MCF 10A (cell line): ENCODE data around the gene PGC. TPM values are rescaled to one million over a fixed set of nuclear protein-coding genes. Genes with fewer than 3 reads are reported as not detected.
A peak's percentile ranks its signal among the peaks of the same experiment; 100 is the strongest.

Experiments
- BruUV-seq: library from RNA; stranded (reverse); fragments of 400-500 nt; replicated peaks from 2 replicates; lab custom pipeline; 2021; lab: Mats Ljungman, UMichigan
- CTCF ChIA-PET: fragments of 300-600 bp; sonication (Branson Sonifier 250); formaldehyde crosslinking; extraction: SDS; loops from one replicate; lab custom pipeline; 2021; ENCODE audit warnings: antibody characterized with exemption, inconsistent platforms; lab: Yijun Ruan, JAX
- POLR2A ChIA-PET: fragments of 300-600, 350-650 bp; sonication (Branson Sonifier 250); formaldehyde crosslinking; extraction: SDS; loops from one replicate; lab custom pipeline; 2020; ENCODE audit warnings: antibody characterized with exemption, inconsistent platforms; lab: Yijun Ruan, JAX
- DNase-seq: peaks from one replicate; pipeline ENCODE4 v3.0.0-alpha.2; 2018; ENCODE audit not compliant: unreplicated experiment
- H3K27ac Mint-ChIP-seq: one replicate; pipeline ENCODE4 v1.8.0; 2022; ENCODE audit warnings: mild to moderate bottlenecking, low read depth, mixed read lengths; ENCODE audit not compliant: unreplicated experiment
- H3K27me3 Mint-ChIP-seq: one replicate; pipeline ENCODE4 v1.8.0; 2022; ENCODE audit warnings: mixed read lengths; ENCODE audit not compliant: insufficient read depth, unreplicated experiment
- H3K36me3 Mint-ChIP-seq: one replicate; pipeline ENCODE4 v1.8.0; 2022; ENCODE audit warnings: mild to moderate bottlenecking, moderate library complexity, mixed read lengths; ENCODE audit not compliant: insufficient read depth, unreplicated experiment
- H3K4me1 Mint-ChIP-seq: one replicate; pipeline ENCODE4 v1.8.0; 2022; ENCODE audit warnings: mixed read lengths; ENCODE audit not compliant: insufficient read depth, unreplicated experiment
- H3K4me3 Mint-ChIP-seq: one replicate; pipeline ENCODE4 v1.8.0; 2022; ENCODE audit warnings: mild to moderate bottlenecking, moderate library complexity, mixed read lengths; ENCODE audit not compliant: unreplicated experiment
- H3K9me3 Mint-ChIP-seq: one replicate; pipeline ENCODE4 v1.8.0; 2022; ENCODE audit warnings: mixed read lengths; ENCODE audit not compliant: unreplicated experiment
- CTCF ChIP-seq: fragments of 200-600 bp; IDR thresholded peaks from one replicate; pipeline ENCODE4 v1.8.0; 2022; ENCODE audit warnings: antibody characterized with exemption, mild to moderate bottlenecking; ENCODE audit not compliant: unreplicated experiment
- intact Hi-C: fragments of 100-400 bp; cut with micrococcal nuclease; formaldehyde crosslinking; loops from 2 replicates; pipeline ENCODE4 v1.14.1; 2022
- total RNA-seq: library from RNA; stranded (reverse); gene quantifications from 2 replicates; pipeline ENCODE4 v1.2.3, GENCODE V29; 2022

Gene PGC
- total RNA-seq, 1 experiment from 2014 or later, result not detected

DNA sequence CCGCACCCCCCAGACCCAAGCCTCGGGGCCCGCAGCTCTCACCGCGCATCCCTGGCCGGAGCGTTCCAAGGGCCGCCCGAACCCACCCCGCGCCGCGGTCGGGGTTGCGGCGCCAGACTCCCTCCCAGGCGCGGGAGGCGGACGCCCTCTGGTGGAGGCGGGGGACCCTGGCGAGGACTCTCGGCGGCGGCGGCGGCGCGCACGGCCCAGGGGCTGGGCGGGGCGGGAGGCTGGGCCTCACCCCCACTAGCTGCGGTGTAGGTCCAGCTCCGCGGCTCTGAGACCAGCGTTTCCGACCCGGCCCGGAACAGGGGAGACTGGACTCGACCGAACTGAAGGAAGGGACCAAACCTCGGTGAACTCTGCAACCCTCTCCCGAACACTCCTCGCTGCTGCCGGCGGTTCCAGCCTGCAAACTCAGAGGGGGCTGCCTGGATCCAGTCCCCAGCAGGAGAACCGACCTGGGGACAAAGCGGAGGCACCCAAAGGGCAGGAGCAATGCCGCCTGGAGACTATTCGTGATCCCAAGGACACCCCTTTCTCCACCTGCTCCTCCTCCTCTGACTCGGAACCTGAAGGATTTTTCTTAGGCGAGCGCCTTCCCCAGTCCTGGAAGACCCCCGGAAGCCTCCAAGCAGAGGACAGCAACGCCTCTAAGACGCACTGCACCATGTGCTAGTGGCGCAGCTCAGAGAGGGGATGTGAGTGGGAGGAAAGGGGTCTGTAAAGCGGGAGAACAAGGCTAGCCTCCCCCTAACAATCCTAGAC is 39.4 kb upstream of the PGC start:
- ChIA-PET POLR2A (interaction anchor here (0.6 to 5.9 kb wide), 24 partner anchors 10 to 1015 kb away, joined by 3 to 100 read pairs (median 4); partner anchors contain the start of genes BYSL, MED20, TAF8 and TFEB), CTCF (interaction anchor here (0.5 to 5.3 kb wide), 41 partner anchors 10 to 483 kb away, joined by 3 to 48 read pairs (median 3); partner anchors contain the start of genes BYSL, MED20, TFEB and USP49)
- Mint-ChIP-seq H3K36me3 (peaks cover 36% of the 10 kb centered on the region), H3K9me3 (no peaks in the 10 kb centered on the region), H3K4me1 (peaks cover 15% of the 10 kb centered on the region), H3K27me3 (no peaks in the 10 kb centered on the region), H3K27ac (peak overlapping the region; percentile 96), H3K4me3 (peak overlapping the region; percentile 88)
- intact Hi-C loops, result loop anchor here (1.0 to 10.0 kb wide), 3 partner anchors 135 to 428 kb away; partner anchors contain the start of genes BYSL, MED20 and MRPS10
- TF ChIP-seq CTCF, result peak; percentile 84
- peak; percentile 84 for DNase-seq
- no TSS peak for BruUV-seq

- intact Hi-C loops, result loop anchor here (5.0 to 10.0 kb wide), 2 partner anchors 151 to 429 kb away; partner anchors contain the start of gene MRPS10
- DNase-seq, result no peak
- Mint-ChIP-seq H3K27ac (no peak overlapping the region), H3K4me3 (peak overlapping the region; percentile 88), H3K9me3 (no peaks in the 10 kb centered on the region), H3K27me3 (no peaks in the 10 kb centered on the region), H3K36me3 (peaks cover 29% of the 10 kb centered on the region), H3K4me1 (peaks cover 22% of the 10 kb centered on the region)
- TF ChIP-seq CTCF, result no peak
- ChIA-PET CTCF (interaction anchor here (0.5 to 5.3 kb wide), 31 partner anchors 10 to 359 kb away, joined by 3 to 48 read pairs (median 4); partner anchors contain the start of genes BYSL, MED20 and TFEB), POLR2A (interaction anchor here (0.5 to 5.9 kb wide), 12 partner anchors 10 to 1421 kb away, joined by 3 to 100 read pairs (median 6); partner anchors contain the start of genes BYSL, MED20, TAF8 and TFEB)
- BruUV-seq, result no TSS peak
These were observed 38.7 kb upstream of the PGC start for GRCh38 chr6:41785689-41786450.

- no peak for DNase-seq
- BruUV-seq, result no TSS peak
- Mint-ChIP-seq H3K4me3 (peak overlapping the region; percentile 47), H3K4me1 (peaks cover 23% of the 10 kb centered on the region), H3K27me3 (no peaks in the 10 kb centered on the region), H3K9me3 (no peaks in the 10 kb centered on the region), H3K36me3 (peaks cover 23% of the 10 kb centered on the region), H3K27ac (peak overlapping the region; percentile 51)
- intact Hi-C loops, result loop anchor here (5.0 to 10.0 kb wide), 2 partner anchors 152 to 430 kb away; partner anchors contain the start of gene MRPS10
- TF ChIP-seq CTCF, result no peak
- ChIA-PET POLR2A (interaction anchor here (0.5 to 5.9 kb wide), 4 partner anchors 241 to 1421 kb away, joined by 3 to 100 read pairs (median 3); partner anchors contain the start of gene TAF8), CTCF (interaction anchor here (0.7 to 5.3 kb wide), 15 partner anchors 9 to 259 kb away, joined by 3 to 48 read pairs (median 4); partner anchors contain the start of genes BYSL and MED20)
These were observed 38.1 kb upstream of the PGC start for GRCh38 chr6:41785254-41785653.
